A204.1 (cell line): Measurements from ENCODE around the gene ZNF615.
"Not testable (repeated sequence)": the region's sequence is repeated elsewhere in the genome, so short reads cannot be mapped to it uniquely, and the experiment has no call there.

ENCODE experiments used
- FAIRE-seq: peaks from 2 replicates; lab custom pipeline; 2012; peaks lifted over from hg19 to GRCh38; lab: Jason Lieb, UNC

Gene ZNF615

GRCh38 chr19:51980116-51980736, 27.8 kb downstream of the ZNF615 start:
- no peak for FAIRE-seq

- FAIRE-seq = no peak
Observed at GRCh38 chr19:51978882-51979281, 29.1 kb downstream of the ZNF615 start.

GRCh38 chr19:51977346-51977745, 30.7 kb downstream of the ZNF615 start:
- no peak for FAIRE-seq

GRCh38 chr19:51976852-51977251, 31.2 kb downstream of the ZNF615 start:
- no peak for FAIRE-seq

- FAIRE-seq = not testable (repeated sequence)
Observed at GRCh38 chr19:51975787-51976186, 32.2 kb downstream of the ZNF615 start.

- no peak for FAIRE-seq
Observed at GRCh38 chr19:51971624-51972023, 36.4 kb downstream of the ZNF615 start.

GRCh38 chr19:51970718-51971117, 37.3 kb downstream of the ZNF615 start:
- no peak for FAIRE-seq

GRCh38 chr19:51965583-51965982, 42.4 kb downstream of the ZNF615 start:
- no peak for FAIRE-seq

GRCh38 chr19:51960621-51961233, 47.3 kb downstream of the ZNF615 start:
- not testable (repeated sequence) for FAIRE-seq

- no peak for FAIRE-seq
Observed at GRCh38 chr19:51959791-51960190, 48.2 kb downstream of the ZNF615 start.

GRCh38 chr19:51957846-51958245, 50.2 kb downstream of the ZNF615 start:
- FAIRE-seq = not testable (repeated sequence)

GRCh38 chr19:51948975-51949374, 59.0 kb downstream of the ZNF615 start:
- no peak for FAIRE-seq

GRCh38 chr19:51946602-51947001, 61.4 kb downstream of the ZNF615 start:
- no peak for FAIRE-seq

GRCh38 chr19:51944798-51945552, 63.0 kb downstream of the ZNF615 start:
- FAIRE-seq = no peak
